OCI-LY3 (cell line): ENCODE data around the gene UBE2L6.
A peak's percentile ranks its signal among the peaks of the same experiment; 100 is the strongest.

Experiments used
- H2AFZ ChIP-seq: fragments of 200-600, 300-600 bp; shearing (Covaris generic); 2 replicates; pipeline ENCODE4 v1.6.0; 2014; ENCODE audit warnings: antibody characterized with exemption, low read depth, low read length
- H3K27ac ChIP-seq: fragments of 200-600, 300-600 bp; sonication (generic); 2 replicates; pipeline ENCODE4 v1.5.1; 2014; ENCODE audit warnings: mild to moderate bottlenecking, low read length, moderate library complexity, mixed read lengths
- H3K27me3 ChIP-seq: fragments of 200-600, 300-600 bp; sonication (generic); 2 replicates; pipeline ENCODE4 v1.6.1; 2014; ENCODE audit warnings: low read depth, low read length, mixed read lengths
- H3K36me3 ChIP-seq: fragments of 200-600, 300-600 bp; sonication (generic); replicated peaks from 2 replicates; pipeline ENCODE3; 2014; ENCODE audit warnings: low read depth, low read length, mixed read lengths
- H3K4me1 ChIP-seq: fragments of 300-600, 200-600 bp; sonication (generic); 2 replicates; pipeline ENCODE4 v1.6.1; 2014; ENCODE audit warnings: low read length, mixed read lengths
- H3K4me2 ChIP-seq: fragments of 200-600, 300-600 bp; sonication (generic); 2 replicates; pipeline ENCODE4 v1.6.1; 2014; ENCODE audit warnings: low read length, mixed read lengths
- H3K4me3 ChIP-seq: fragments of 300-600, 200-600 bp; sonication (generic); 2 replicates; pipeline ENCODE4 v1.5.1; 2014; ENCODE audit warnings: antibody characterized with exemption, mild to moderate bottlenecking, low read length, moderate library complexity
- H3K79me2 ChIP-seq: fragments of 300-600, 200-600 bp; shearing (Covaris generic); 2 replicates; pipeline ENCODE4 v1.6.1; 2014; ENCODE audit warnings: mild to moderate bottlenecking, low read length, mixed read lengths
- H3K9ac ChIP-seq: fragments of 300-600, 200-600 bp; shearing (Covaris generic); 2 replicates; pipeline ENCODE4 v1.6.0; 2014; ENCODE audit warnings: mild to moderate bottlenecking, low read length, moderate library complexity
- H3K9me3 ChIP-seq: fragments of 200-600, 300-600 bp; shearing (Covaris generic); 2 replicates; pipeline ENCODE4 v1.6.1; 2014; ENCODE audit warnings: low read length, mixed read lengths; ENCODE audit not compliant: insufficient read depth
- H4K20me1 ChIP-seq: fragments of 200-600, 300-600 bp; sonication (generic); 2 replicates; pipeline ENCODE4 v1.6.1; 2016; ENCODE audit warnings: low read length, mixed read lengths; ENCODE audit not compliant: insufficient read depth
- EZH2phosphoT487 ChIP-seq: fragments of 200-600 bp; shearing (Covaris generic); IDR thresholded peaks from 2 replicates; pipeline ENCODE4 v1.6.1; 2018; ENCODE audit warnings: antibody characterized with exemption, mixed run types, low read depth
- TF ChIP-seq, protein P1 (sequence below): fragments of 200-600, 300-600 bp; sonication (generic); IDR thresholded peaks from 2 replicates; pipeline ENCODE4 v1.5.1; 2014; ENCODE audit warnings: antibody characterized with exemption, low read length, low read depth

UBE2L6 gene

GRCh38 chr11:57596266-57596885 lies 28.9 kb upstream of the UBE2L6 start:
- peaks cover 23% of the 10 kb centered on the region for H3K27me3 ChIP-seq
- no peak overlapping the region for H3K4me3 ChIP-seq
- H3K9me3 ChIP-seq: no peaks in the 10 kb centered on the region
- H3K9ac ChIP-seq: no peak overlapping the region
- TF ChIP-seq, protein P1, sequence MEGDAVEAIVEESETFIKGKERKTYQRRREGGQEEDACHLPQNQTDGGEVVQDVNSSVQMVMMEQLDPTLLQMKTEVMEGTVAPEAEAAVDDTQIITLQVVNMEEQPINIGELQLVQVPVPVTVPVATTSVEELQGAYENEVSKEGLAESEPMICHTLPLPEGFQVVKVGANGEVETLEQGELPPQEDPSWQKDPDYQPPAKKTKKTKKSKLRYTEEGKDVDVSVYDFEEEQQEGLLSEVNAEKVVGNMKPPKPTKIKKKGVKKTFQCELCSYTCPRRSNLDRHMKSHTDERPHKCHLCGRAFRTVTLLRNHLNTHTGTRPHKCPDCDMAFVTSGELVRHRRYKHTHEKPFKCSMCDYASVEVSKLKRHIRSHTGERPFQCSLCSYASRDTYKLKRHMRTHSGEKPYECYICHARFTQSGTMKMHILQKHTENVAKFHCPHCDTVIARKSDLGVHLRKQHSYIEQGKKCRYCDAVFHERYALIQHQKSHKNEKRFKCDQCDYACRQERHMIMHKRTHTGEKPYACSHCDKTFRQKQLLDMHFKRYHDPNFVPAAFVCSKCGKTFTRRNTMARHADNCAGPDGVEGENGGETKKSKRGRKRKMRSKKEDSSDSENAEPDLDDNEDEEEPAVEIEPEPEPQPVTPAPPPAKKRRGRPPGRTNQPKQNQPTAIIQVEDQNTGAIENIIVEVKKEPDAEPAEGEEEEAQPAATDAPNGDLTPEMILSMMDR: no peak
- no peak for TF ChIP-seq EZH2phosphoT487
- no peaks in the 10 kb centered on the region for H3K79me2 ChIP-seq
- no peak overlapping the region for H3K27ac ChIP-seq
- H3K36me3 ChIP-seq: no peaks in the 10 kb centered on the region
- no peak overlapping the region for H2AFZ ChIP-seq
- H3K4me1 ChIP-seq: no peaks in the 10 kb centered on the region
- H4K20me1 ChIP-seq: no peaks in the 10 kb centered on the region
- no peak overlapping the region for H3K4me2 ChIP-seq

- Histone ChIP-seq H2AFZ (peak overlapping the region; percentile 10; the same call in 1 of the 2 replicates), H3K79me2 (no peaks in the 10 kb centered on the region), H3K4me2 (0 out of 2 replicates have a peak overlapping the region, but pooled peaks have one; percentile 2), H3K27me3 (peaks cover 5% of the 10 kb centered on the region; the same call in 1 of the 2 replicates), H3K27ac (peak overlapping the region; percentile 43; the same call in 1 of the 2 replicates), H3K4me3 (no peak overlapping the region), H3K9ac (no peak overlapping the region), H3K4me1 (peaks cover 43% of the 10 kb centered on the region), H3K36me3 (peaks cover 6% of the 10 kb centered on the region), H3K9me3 (peaks cover 5% of the 10 kb centered on the region; the same call in 1 of the 2 replicates), H4K20me1 (no peaks in the 10 kb centered on the region)
- TF ChIP-seq EZH2phosphoT487: no peak
- TF ChIP-seq, protein P1: no peak
Observed at GRCh38 chr11:57588046-57588710, 20.7 kb upstream of the UBE2L6 start.

DNA sequence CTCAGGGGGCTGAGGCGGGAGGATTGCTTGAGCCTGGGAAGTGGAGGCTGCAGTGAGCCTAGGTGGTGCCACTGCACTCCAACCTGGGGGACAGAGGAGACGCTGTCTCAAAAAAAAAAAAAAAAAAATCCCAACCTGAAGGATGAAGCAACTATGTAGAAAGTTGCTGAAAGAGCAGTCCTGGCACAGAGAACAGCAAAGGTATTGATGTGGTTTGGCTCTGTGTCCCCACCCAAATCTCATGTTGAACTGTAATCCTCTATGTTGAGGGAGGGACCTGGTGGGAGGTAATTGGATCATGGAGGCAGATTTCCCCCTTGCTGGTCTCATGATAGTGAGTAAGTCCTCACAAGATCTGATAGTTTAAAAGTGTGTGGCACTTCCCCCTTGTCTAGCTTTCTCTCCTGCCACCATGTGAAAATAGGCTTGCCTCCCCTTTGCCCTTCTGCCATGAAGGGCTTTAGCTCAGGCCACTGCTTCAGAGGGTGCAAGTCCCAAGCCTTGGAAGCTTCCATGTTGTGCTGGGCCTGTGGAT lies 19.3 kb upstream of the UBE2L6 start:
- H4K20me1 ChIP-seq: no peaks in the 10 kb centered on the region
- H3K9me3 ChIP-seq: peaks cover 5% of the 10 kb centered on the region; the same call in 1 of the 2 replicates
- peaks cover 6% of the 10 kb centered on the region for H3K36me3 ChIP-seq
- H2AFZ ChIP-seq: no peak overlapping the region
- no peaks in the 10 kb centered on the region for H3K27me3 ChIP-seq
- H3K79me2 ChIP-seq: no peaks in the 10 kb centered on the region
- peaks cover 43% of the 10 kb centered on the region for H3K4me1 ChIP-seq
- no peak overlapping the region for H3K4me3 ChIP-seq
- H3K4me2 ChIP-seq: no peak overlapping the region
- no peak for TF ChIP-seq EZH2phosphoT487
- TF ChIP-seq, protein P1: no peak
- no peak overlapping the region for H3K9ac ChIP-seq
- H3K27ac ChIP-seq: no peak overlapping the region

- H3K79me2 ChIP-seq: no peaks in the 10 kb centered on the region
- H4K20me1 ChIP-seq: no peaks in the 10 kb centered on the region
- peak overlapping the region; percentile 66 for H3K27ac ChIP-seq
- H2AFZ ChIP-seq: peak overlapping the region; percentile 66; the same call in 1 of the 2 replicates
- H3K4me1 ChIP-seq: peaks cover 43% of the 10 kb centered on the region
- no peaks in the 10 kb centered on the region for H3K27me3 ChIP-seq
- H3K9ac ChIP-seq: peak overlapping the region; percentile 38; the same call in 1 of the 2 replicates
- no peak overlapping the region; the same call in 1 of the 2 replicates for H3K4me3 ChIP-seq
- peak overlapping the region; percentile 55 for H3K4me2 ChIP-seq
- H3K36me3 ChIP-seq: peaks cover 6% of the 10 kb centered on the region
- TF ChIP-seq, protein P1: no peak
- TF ChIP-seq EZH2phosphoT487: no peak
- peaks cover 5% of the 10 kb centered on the region; the same call in 1 of the 2 replicates for H3K9me3 ChIP-seq
Observed at GRCh38 chr11:57585301-57585700, 17.8 kb upstream of the UBE2L6 start.
